Measurements from ENCODE around the gene STAT4. TPM values are rescaled to one million over a fixed set of nuclear protein-coding genes. Genes with fewer than 3 reads are reported as not detected.

STAT4 gene
- total RNA-seq, 1 donor from 2014 or later, result 5.3 TPM

DNA sequence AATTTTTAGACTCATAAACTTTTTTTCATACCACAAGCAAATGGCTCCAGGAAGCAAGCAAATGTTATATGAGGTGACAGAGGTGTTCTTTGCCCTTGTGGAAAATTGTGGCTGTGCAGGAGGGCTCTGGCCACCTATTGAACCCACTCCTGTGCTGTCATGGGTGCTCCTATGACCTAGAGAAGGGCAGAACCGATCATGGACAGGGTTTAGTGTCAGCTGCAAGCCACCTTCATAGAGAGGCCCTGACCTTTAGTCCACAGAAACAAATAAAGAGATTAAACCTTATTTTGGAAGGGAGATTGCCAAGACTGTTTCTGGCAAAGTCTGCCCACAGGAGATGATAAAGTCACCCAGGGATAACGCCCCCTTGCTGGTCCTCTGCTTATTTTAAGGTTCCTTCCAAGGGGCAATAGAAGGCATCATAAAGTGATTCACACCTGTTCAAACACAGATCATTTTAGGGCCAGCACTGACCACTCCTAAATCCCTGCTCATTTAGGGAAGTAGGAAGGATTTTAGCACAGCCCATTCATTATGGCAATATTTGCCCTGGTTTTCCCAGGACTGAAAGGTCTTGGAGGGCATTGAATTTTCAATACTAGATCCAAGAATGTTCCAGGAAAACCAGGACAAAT lies 26.1 kb upstream of the STAT4 start:
- FAIRE-seq, result no peak
- DNase-seq (ENCODE audit: low spot score in 2 of 2), result no peak

DNA sequence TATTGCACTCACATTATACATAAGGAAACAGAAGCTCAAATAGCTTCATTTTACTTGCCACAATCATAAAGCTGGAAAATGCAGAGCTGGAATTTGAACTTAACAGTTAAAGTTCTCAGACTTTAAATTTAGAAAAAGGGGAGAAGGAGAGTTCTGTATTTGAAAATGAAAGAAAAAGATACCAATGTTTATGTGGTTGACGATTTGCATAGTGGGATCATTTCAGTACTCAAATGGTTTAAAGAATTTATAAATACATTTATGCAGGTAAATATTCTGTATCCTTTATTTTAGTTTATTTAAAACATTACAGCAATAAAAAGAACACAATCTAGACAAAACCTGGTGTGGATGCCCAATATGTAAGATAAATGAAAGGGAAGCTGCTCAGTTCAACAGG lies 25.5 kb upstream of the STAT4 start:
- no peak for FAIRE-seq
- no peak for DNase-seq (ENCODE audit: low spot score in 2 of 2)

DNA sequence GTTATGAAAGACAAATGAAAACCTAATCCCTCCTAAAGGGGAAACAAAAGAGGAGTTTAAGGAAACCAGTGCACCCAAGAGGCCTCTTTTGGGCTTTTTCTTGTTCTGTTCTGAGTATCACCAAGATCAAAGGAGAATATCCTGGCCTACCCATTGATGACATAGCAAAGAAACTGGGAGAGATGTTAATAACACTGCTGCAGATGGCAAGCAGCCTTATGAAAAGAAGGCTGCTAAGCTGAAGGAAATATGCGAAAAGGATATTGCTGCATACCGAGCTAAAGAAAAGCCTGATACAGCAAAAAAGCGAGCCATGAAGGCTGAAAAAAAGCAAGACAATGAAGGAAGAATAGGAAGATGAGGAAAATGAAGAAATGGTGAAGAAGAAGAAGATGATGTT lies 23.6 kb upstream of the STAT4 start:
- FAIRE-seq, result no peak
- DNase-seq (ENCODE audit: low spot score in 2 of 2), result no peak

DNA sequence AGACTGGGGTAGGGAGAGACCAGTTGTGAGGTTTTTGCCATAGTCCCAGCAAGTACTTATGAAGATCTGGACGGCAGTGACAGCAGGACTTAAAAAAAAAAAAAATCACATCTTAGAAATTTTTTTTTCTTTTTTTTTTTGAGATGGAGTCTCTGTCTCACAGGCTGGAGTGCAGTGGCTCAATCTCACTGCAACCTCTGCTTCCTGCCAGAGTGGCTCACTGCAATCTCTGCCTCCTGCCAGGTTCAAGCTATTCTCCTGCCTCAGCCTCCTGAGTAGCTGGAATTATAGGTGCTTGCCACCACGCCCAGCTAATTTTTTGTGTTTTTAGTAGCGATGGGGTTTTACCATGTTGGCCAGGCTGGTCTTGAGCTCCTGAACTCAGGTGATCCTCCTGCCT lies 22.4 kb upstream of the STAT4 start:
- FAIRE-seq (no peak), DNase-seq (ENCODE audit: low spot score in 2 of 2) (no peak)

DNA sequence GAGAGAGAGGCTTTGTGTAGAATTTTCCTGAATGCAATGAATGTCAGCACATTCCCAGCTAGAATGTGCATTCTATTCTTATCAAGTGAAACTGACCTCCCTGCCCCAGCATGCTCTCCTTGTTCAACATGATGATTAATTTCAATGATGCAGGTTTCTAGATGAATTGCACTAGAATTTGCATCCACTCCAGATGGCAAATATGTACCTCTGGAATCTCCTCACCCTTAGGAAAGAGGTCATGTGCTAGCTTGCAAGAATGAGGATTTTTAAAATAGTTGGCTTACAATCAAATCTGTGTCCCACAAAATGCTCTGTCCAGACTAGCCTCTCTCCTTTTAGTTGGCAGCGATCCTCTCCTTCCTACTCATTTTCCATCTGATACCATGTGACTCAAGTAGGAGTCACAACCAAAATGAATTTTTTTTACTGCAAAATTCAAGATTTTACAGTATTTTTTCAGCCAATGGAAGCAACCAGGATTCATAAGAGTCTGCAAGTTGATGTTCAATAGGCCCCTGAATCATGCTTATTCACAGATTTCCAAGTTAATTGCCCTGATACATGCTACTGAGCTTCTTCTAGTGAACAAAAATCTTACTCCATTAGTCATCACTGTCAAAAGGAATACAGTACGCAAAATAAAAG lies 21.0 kb upstream of the STAT4 start:
- FAIRE-seq (no peak), DNase-seq (ENCODE audit: low spot score in 2 of 2) (no peak)

DNA sequence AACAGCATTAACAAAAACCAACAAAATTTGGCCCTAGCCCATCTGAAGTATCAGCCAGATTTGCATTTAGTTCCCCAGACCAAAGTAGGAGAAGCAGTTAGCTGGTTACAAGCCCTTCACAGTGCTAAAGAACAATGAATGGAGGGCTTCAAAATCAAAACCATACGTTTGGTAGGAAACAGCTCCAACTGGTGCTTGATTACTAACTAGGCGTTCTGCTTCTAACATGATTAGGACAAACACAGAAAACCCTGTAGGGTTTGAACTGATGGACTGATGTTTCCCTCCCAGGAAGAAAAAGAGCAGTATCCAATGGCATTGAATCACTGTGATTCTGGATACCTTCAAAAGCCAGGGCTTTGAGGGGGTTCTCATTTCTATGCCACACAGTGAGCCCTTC lies 20.5 kb upstream of the STAT4 start:
- no peak for FAIRE-seq
- no peak for DNase-seq (ENCODE audit: low spot score in 2 of 2)

DNA sequence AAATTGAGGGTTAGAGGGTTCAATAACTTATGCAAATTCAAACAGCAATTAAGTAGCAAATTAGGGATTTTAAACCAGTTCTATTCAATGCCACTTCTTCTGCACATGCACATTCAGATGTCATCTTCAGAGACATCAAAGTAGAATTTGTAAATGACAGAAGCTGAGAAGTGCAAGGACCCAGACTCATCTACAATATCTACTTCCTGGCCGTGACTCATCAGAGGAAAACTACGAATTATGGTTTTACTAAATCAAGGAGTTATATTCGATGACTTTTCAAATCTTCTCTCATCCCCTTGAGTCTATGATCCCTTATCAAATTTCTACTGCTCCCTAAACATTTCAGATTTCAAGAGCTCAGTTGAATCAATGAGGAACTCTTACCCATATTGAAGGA lies 20.0 kb upstream of the STAT4 start:
- no peak for FAIRE-seq
- DNase-seq (ENCODE audit: low spot score in 2 of 2), result no peak

DNA sequence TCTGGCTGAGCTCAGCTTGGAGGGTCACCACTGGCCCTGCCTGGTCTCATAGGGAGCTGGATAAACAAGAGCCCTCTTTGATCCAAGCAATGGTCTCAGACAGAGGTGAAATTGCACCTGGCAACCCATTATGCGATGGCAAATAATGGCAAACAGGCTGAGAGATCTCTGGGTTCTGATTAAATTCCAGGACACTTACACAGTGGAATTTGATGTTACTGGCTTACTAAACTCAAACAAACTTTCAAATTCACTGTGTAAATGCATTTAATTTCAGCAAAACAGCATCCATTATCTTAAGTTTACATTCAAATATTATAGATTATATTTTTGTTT lies 19.5 kb upstream of the STAT4 start:
- DNase-seq (ENCODE audit: low spot score in 2 of 2) (no peak), FAIRE-seq (no peak)

DNA sequence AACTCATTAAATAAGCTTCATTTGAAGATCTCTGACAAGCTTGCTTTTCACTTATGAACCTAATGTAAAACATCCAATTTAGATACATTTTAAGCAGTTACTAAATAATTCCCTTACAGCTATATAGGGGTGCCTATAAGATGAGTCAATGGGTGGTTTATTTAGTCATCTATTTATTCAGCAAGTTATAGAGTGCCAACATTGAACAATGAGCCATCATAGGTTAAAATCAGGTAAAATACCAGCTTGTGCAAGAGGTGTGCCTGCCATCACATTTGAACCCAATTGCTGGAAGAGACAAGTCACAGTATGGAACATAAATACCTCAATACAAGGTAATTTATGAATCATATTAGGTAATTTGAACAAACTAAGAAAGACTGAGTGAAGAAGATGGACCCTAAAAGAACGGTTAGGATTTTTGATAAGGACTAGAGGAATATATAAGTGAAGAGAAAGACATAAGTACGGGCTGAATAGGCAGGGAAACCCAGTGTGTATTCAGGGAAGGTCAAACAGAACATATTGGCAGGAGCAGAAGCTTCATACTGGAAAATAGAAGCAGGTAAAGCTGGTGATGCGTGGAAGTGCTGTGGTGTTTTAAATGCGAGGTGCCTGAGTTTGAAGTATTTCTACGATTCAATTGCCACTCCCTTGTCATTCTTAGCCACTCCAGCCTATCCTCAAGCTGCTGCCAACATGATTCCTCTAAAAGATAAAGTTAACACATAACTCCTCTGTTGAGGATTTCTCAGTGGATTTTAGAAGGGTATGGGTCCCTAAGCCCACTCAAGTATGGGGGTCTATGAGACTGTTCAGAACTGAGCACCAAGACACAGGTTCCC lies 18.9 kb upstream of the STAT4 start:
- no peak for FAIRE-seq
- no peak for DNase-seq (ENCODE audit: low spot score in 2 of 2)

DNA sequence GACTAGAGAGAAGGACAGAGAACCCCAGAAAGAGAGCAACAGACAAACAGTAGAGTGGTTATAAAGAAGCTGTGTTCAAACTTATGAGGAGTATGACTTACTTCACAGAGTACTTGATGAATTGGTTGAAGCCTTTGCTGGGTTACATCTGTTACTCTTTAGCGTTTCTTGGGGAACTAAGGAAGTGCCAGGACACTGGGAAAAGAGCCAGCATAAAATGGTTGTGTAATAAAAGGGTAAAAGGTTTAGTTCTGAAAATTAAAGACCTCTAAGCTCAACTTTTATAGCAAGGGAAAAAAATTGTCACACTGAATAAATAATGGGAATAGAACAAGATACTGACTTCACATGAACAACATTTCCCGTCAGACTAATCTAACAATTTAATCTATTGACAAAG lies 17.0 kb upstream of the STAT4 start:
- no peak for DNase-seq (ENCODE audit: low spot score in 2 of 2)
- FAIRE-seq, result no peak

DNA sequence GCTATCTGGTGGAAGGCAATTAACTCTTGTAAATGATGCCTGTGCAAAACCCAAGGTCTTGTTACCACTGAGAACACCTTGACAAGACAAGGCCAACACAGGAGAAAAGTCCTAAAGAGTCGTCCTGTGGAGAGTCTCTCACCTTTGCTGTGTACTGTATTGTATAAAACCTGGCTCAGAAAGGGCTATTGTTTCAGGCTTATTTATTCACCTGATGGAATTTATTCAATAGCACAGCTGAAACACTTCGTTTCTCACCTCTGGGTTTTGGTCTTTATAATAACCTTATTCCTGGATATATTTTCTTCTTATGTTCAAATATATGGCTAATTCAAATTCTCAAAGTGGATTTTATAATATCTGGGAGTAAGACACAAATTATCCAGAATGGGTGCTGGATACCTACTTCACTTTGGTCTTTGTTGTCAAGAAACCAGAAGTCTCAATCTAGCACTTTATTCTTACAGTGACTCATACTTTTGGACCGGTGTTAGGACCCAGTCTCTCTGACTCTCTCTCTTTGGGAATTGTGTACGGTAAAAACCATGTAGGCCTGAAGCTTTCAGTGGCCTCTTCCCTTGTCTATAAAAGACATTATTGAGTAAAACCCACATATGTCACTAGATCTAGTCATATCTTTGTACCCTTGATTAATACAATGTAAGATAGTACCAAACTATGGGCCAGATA lies 16.1 kb upstream of the STAT4 start:
- FAIRE-seq (no peak), DNase-seq (ENCODE audit: low spot score in 2 of 2) (no peak)

DNA sequence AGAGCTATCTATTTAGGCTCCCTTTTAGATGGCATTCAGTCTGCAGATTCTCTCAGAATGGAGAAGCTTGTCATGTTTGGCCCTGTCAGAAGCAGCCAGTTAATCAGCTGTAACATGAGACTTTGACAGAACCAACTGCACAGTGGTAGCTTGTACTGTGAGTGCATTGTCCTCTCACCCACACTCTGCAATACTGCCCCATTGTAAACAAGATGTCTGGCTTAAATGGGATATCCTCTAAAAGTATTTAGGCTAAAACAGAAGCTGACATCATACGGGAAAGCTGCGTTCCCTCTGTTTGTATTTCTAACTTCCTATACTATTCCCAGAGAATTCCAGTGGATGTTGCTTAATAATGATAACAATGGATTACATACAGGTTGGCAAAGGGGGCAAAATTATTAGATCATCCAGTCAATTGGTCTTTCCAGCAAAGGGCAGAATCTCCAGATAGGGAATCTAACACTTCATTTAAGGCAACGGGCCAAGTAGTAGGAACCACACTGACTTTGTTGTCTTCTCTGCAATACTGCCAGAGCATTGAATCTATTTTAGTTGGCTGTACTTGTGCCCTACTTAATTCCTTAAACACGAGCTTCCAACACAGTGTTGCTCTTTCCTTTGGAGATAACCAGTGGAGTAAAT lies 15.4 kb upstream of the STAT4 start:
- no peak for FAIRE-seq
- DNase-seq (ENCODE audit: low spot score in 2 of 2), result peak; percentile 10 to 22

DNA sequence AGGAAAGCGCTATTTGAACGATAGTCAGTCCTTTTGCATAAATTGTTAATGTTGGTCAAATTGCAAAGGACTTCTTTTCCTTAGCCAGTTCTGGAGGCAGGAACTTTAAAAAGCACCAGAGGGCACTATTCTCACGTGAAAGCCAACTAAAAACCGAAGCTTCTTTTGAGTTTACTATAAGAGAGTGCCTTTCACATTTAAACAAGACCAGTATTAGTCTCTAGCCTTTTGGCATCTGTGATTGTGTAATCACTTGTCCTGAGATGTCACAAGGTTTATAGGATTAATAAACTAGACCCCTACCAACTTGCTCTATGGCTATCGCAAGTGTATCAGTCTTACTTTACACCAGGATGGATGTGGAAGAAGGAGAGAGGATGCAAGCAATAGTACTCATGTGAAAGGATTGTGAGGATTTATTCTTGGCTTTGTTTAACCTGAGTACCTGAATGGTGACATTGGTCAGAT lies 14.4 kb upstream of the STAT4 start:
- FAIRE-seq (no peak), DNase-seq (ENCODE audit: low spot score in 2 of 2) (peak in 1 of 2 donors; percentile 35)

DNA sequence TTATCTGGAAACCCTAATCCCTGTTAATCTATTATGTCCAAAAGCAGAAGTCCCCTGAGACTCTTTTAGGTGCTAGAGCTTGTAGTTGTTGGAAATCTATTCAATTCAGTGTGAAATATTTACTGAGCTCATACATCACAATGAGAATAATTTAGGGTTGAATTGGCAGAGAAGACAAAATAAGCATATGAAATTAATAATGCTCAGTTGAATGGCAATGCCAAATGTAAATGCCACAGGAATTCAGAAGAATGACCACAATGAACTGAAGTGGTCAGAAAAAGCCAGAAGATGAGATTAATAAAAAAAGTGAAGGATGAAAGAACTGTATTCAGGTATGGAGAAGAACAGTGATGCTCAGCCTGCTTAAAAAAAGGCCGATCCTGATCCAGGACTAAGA lies 8.0 kb upstream of the STAT4 start:
- FAIRE-seq (no peak), DNase-seq (ENCODE audit: low spot score in 2 of 2) (no peak)

DNA sequence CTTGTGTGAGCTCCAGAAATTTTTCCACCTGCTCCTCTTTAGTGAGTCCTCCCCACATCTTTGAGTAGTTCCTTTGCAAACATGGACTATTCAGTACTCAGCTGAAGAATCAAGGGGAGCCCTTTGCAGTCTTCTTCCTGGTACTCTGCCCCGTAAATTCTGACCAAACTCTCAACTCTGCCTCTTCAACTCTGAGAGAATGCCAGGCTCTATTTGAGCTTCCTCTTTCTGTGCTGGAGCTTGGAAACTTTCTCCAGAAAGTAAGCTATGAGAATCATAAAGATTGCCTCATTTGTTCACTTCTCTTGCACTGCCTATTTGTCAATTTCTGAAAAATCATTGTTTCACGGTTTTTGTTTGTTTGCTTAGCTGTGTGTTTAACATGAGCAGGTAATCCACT lies 7.4 kb upstream of the STAT4 start:
- FAIRE-seq, result no peak

DNA sequence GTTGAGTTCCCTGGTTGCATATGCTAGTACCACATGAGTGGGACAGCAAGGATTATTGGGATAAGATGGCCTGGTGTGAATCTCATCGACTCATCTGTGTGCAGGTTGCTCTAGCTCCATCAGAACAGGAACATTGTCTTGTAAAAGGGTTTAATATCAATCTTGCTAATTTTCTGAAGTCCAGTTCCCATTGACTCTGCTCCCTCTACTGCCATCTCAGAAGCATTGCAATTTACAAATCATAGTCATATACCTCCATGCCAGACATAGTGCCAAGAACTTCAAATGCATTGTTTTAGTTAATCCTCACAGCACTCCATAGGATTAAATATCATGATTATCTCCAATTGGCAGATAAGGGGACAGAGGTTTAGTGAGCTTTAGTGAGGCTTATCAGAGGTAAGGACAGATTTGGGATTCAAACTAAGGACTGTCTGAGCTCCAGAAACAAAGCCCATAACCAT lies 4.8 kb upstream of the STAT4 start:
- FAIRE-seq (no peak), DNase-seq (ENCODE audit: low spot score in 2 of 2) (peak in 1 of 2 donors; percentile 16)

More for the DNA sequence above, 7.4 kb upstream of the STAT4 start:
- DNase-seq (ENCODE audit: low spot score in 2 of 2), result no peak

DNA sequence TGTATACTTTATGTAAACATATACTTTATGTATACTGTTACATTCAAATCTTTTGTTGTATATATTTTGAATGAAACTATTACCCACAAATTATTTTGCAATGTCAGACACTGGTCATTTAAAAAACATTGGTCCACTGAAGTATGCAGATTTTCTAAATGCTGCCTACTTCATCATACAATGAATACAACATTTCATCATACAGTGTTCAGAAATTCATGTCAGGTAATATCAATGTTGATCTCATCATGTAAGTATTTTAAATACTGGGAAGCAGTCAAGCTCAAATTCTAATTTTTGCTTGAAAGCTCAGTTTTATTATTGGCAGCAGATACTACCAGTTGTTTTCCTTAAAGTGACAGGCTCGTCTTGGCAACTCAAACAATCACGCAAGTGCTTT lies 2.9 kb upstream of the STAT4 start:
- no peak for FAIRE-seq
- no peak for DNase-seq (ENCODE audit: low spot score in 2 of 2)

DNA sequence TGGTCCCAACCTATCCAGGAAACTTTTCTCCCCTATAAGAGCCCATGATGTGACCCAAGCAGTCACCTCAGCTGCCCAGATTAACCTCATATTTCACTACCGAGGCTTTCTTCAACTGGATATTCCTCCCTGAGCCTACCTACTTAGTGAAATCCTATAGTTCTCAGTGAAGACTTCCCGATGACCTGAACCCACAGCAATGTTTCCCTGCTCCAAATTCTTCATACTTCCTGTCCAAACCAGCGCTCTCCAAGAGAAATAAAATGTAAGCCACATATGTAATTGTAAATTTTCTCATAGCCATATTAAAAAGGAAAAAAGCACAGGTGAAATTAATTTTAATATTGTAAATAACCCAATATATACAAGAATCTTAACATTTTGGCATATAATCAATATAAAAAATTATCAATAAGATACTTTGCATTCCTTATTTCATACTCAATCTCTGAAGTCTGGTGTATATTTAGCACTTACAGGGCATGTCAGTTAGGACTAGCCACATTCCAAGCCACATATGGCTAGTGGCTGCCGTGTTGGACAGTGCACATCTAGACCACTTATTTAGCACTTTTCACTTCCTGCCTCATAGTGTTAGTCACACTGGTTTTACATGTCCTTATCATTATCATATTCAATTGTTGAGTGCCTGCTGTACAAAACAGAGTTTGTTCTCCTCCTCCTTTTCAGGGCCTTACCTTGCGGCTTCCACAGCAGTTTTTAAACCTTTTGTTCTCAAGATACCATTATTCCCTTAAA lies 1.9 kb upstream of the STAT4 start:
- FAIRE-seq (no peak), DNase-seq (ENCODE audit: low spot score in 2 of 2) (no peak)

DNA sequence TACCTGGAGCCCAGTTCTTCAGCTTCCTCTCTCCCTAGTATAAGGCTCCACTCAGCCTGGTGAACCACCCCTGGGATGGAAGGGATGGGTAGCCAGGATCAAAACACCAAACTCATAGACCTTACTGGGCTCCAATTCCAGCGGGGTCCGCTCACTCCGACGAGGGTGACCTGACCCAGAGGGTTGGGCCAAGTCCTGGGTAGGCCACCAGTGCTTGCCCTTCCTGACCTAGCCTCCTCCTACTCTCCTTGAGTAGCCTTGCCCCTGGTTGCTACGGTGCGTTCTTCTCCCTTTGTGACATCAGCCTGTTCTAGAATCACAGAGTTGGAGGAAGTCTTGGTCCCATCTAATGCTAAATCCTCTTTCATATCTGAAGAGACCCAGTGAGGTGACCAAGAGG lies 537 bp upstream of the STAT4 start:
- FAIRE-seq (no peak), DNase-seq (ENCODE audit: low spot score in 2 of 2) (no peak)

DNA sequence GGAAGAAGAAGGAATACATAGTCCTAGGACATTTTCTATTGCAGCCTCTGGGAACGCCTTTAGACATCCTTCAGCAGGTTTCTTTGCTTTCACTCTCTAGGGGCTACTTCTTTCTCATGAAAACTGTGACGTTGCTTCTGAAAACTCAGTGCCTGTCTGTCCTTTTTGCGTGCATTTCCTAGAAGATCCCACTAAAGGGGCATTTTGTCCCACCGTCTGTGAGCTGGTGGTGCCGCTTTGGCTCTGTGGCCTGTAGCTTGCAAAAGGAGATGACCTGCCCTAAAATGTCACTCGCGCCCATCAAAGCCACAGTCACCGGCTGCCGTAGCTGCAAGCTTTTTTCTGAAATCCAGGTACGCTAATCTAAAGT lies 579 bp downstream of the STAT4 start:
- FAIRE-seq, result no peak
- no peak for DNase-seq (ENCODE audit: low spot score in 2 of 2)
